Astrocyte of the cerebellum (primary cell): Measurements from ENCODE around the gene MMADHC.

ENCODE experiments used
- DNase-seq: peaks from one replicate; pipeline ENCODE4 v3.0.0-alpha.2; 2011; ENCODE audit warnings: low read depth
- H3K4me3 ChIP-seq: 2 replicates; pipeline ENCODE4 v1.5.1; 2011; ENCODE audit warnings: mild to moderate bottlenecking, low read depth, low read length, moderate library complexity
- CTCF ChIP-seq: IDR thresholded peaks from 2 replicates; pipeline ENCODE4 v1.5.1; 2012; ENCODE audit warnings: low read length, low read depth, moderate library complexity, mild to moderate bottlenecking; ENCODE audit errors: missing control alignments
- in situ Hi-C: cut with HindIII; loops from 2 replicates; pipeline ENCODE4 v1.10.0; 2017; ENCODE audit warnings: low sequenced_read_pairs

Gene MMADHC

DNA sequence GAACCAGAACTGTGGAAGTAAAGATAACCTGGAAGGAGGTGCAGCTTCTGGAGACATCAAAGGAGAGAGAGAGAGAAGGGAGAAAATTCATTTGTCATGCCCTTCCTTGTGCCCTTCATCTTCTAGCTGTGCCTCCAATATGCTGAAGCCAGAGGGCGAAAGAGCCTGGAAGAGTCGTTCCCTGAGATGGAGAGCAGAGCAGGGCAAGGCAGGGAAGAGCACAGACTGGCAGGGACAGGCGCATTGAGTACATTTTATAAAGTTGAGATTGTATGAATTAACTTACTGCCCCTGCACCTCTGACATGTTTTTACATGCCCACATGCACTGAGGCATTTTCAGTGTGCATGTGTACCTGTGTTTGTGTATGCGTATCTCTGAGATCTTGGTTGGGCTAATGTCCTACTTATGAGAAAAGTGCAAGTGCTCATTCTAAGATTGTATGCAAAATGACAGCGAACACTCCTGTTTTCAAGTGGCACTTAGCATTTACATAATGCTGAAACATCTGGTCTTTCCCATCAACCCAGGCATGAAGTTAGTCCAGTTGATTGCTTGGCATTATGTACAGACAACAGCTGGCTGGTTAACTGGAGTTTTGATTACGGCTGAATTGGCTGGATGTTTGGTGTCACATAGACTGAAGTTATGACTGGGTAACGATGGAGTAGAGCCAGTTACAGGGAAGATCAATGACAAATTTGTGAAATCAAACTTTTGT is 23.7 kb upstream of the MMADHC start:
- DNase-seq = no peak
- H3K4me3 ChIP-seq = no peak overlapping the region
- peak; percentile 18 for TF ChIP-seq CTCF
- in situ Hi-C loops = no loop called here

DNA sequence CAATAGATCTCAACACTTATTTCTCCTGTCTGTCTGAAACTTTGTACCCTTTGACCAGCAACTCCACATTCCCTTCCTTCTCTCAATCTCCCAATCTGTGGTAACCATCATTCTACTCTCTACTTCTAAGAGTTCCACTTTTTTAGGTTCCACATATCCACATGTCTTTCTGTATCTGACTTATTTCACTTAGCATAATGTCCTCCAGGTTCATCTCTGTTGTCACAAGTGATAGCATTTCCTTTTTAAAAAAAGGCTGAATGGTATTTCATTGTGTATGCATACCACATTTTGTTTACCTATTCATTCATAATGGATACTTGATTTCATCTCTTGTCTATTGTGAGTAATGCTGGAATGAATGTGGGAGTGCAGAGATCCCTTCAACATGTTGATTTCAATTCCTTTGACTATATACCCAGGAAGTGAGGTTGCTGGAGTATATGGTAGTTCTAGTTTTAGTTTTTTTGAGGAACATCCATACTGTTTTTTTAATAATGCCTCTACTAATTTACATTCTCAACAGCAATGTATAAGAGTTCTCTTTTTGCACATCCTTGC is 18.8 kb upstream of the MMADHC start:
- no peak overlapping the region for H3K4me3 ChIP-seq
- no peak for DNase-seq
- TF ChIP-seq CTCF = no peak
- in situ Hi-C loops = no loop called here

DNA sequence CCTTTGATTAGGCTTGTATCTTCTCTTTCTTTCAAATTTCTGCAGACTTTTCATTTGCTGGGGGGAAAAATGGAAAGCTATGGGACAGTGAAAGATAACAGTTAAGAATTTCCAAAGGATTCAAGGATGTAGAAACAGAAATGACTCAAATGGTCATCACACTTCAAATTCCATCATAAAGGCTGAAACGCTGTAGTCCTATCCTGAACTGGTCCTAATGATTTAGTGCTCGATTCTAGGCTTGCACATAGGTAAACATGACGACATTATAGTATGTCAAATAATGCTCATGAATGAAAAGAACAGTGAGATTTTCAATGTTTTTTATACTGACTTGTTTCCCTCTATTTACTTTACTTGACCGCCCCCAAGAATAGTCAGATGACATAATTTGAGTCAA is 15.7 kb upstream of the MMADHC start:
- H3K4me3 ChIP-seq = no peak overlapping the region
- no peak for TF ChIP-seq CTCF
- in situ Hi-C loops = no loop called here
- DNase-seq = no peak

GRCh38 chr2:149601141-149601796 is 13.7 kb upstream of the MMADHC start:
- DNase-seq = no peak

GRCh38 chr2:149597668-149598326 is 10.2 kb upstream of the MMADHC start:
- no peak overlapping the region for H3K4me3 ChIP-seq
- in situ Hi-C loops = no loop called here
- peak; percentile 76 for DNase-seq
- TF ChIP-seq CTCF = peak; percentile 78

More at GRCh38 chr2:149601141-149601796, 13.7 kb upstream of the MMADHC start:
- in situ Hi-C loops = no loop called here
- TF ChIP-seq CTCF = no peak
- H3K4me3 ChIP-seq = no peak overlapping the region

- no peak for DNase-seq
- in situ Hi-C loops = no loop called here
- TF ChIP-seq CTCF = no peak
- no peak overlapping the region for H3K4me3 ChIP-seq
These were observed 9.6 kb upstream of the MMADHC start for GRCh38 chr2:149597050-149597667.
